Neural progenitor cell (in vitro differentiated cells): ENCODE data around the gene ACOXL. TPM values are rescaled to one million over a fixed set of nuclear protein-coding genes. Genes with fewer than 3 reads are reported as not detected.

Experiments
- DNase-seq: peaks from one replicate; pipeline ENCODE4 v3.0.0-alpha.2; 2016; ENCODE audit warnings: low spot score
- H2AFZ ChIP-seq: fragments of 200-600 bp; sonication (generic); replicated peaks from 2 replicates; pipeline ENCODE4 v1.6.1; 2016; ENCODE audit warnings: antibody characterized with exemption
- H3F3A ChIP-seq: fragments of 200-600 bp; sonication (generic); 2 replicates; pipeline ENCODE4 v1.6.1; 2016; ENCODE audit warnings: antibody characterized with exemption, low read depth
- H3K27ac ChIP-seq: fragments of 200-600 bp; sonication (generic); 2 replicates; pipeline ENCODE4 v1.5.1; 2016; ENCODE audit warnings: mild to moderate bottlenecking
- H3K27me3 ChIP-seq: fragments of 200-600 bp; sonication (generic); 2 replicates; pipeline ENCODE4 v1.6.1; 2016; ENCODE audit warnings: mild to moderate bottlenecking, moderate library complexity
- H3K36me3 ChIP-seq: fragments of 200-600 bp; sonication (generic); 2 replicates; pipeline ENCODE4 v1.5.1; 2016
- H3K4me1 ChIP-seq: fragments of 200-600 bp; sonication (generic); 2 replicates; pipeline ENCODE4 v1.6.1; 2016; ENCODE audit warnings: mixed run types
- H3K4me2 ChIP-seq: fragments of 200-600 bp; sonication (generic); 2 replicates; pipeline ENCODE4 v1.6.1; 2016
- H3K4me3 ChIP-seq: fragments of 200-600 bp; sonication (generic); 2 replicates; pipeline ENCODE4 v1.5.1; 2016
- H3K79me2 ChIP-seq: fragments of 200-600 bp; sonication (generic); 2 replicates; pipeline ENCODE4 v1.6.1; 2016; ENCODE audit warnings: low read depth
- H3K9ac ChIP-seq: fragments of 200-600 bp; sonication (generic); 2 replicates; pipeline ENCODE4 v1.6.1; 2016
- H3K9me3 ChIP-seq: fragments of 200-600 bp; sonication (generic); 2 replicates; pipeline ENCODE4 v1.5.1; 2016; ENCODE audit warnings: low read depth
- H4K20me1 ChIP-seq: fragments of 200-600 bp; sonication (generic); 2 replicates; pipeline ENCODE4 v1.6.1; 2016; ENCODE audit warnings: low read depth
- H3K27ac Mint-ChIP-seq: 3 replicates; pipeline ENCODE4 v1.8.0; 2021; ENCODE audit warnings: mixed read lengths
- H3K27me3 Mint-ChIP-seq: 2 replicates; pipeline ENCODE4 v1.8.0; 2022; ENCODE audit warnings: low read depth, mild to moderate bottlenecking, inconsistent platforms, moderate library complexity, mixed read lengths; ENCODE audit not compliant: insufficient read depth
- H3K36me3 Mint-ChIP-seq: 3 replicates; pipeline ENCODE4 v1.8.0; 2021; ENCODE audit warnings: mixed read lengths
- H3K4me1 Mint-ChIP-seq: 3 replicates; pipeline ENCODE4 v1.8.0; 2021; ENCODE audit warnings: mixed read lengths
- H3K4me3 Mint-ChIP-seq: 3 replicates; pipeline ENCODE4 v1.8.0; 2021; ENCODE audit warnings: mild to moderate bottlenecking, moderate library complexity, mixed read lengths
- H3K9me3 Mint-ChIP-seq: 3 replicates; pipeline ENCODE4 v1.8.0; 2020; ENCODE audit warnings: mixed read lengths
- CTCF ChIP-seq: fragments of 200-600 bp; sonication (generic); IDR thresholded peaks from 2 replicates; pipeline ENCODE4 v1.5.1; 2017; ENCODE audit warnings: antibody characterized with exemption, mild to moderate bottlenecking
- EZH2 ChIP-seq: fragments of 200-600 bp; sonication (generic); IDR thresholded peaks from 2 replicates; pipeline ENCODE4 v1.6.1; 2017; ENCODE audit warnings: antibody characterized with exemption, mild to moderate bottlenecking, moderate library complexity
- EZH2phosphoT487 ChIP-seq: fragments of 200-600 bp; sonication (generic); IDR thresholded peaks from 2 replicates; pipeline ENCODE4 v1.6.1; 2017; ENCODE audit warnings: antibody characterized with exemption
- total RNA-seq: library from RNA; depleted of rRNA; stranded (reverse); fragments of >200 nt; gene quantifications from 2 replicates; pipeline ENCODE4 v1.2.3, GENCODE V29; 2015; ENCODE audit warnings: low replicate concordance

The ACOXL gene
- total RNA-seq, 1 donor from 2014 or later = 2.9 TPM

- Histone ChIP-seq H3K4me1 (peaks cover 52% of the 10 kb centered on the region), H3K9ac (no peak overlapping the region), H3K79me2 (no peaks in the 10 kb centered on the region), H3K36me3 (no peaks in the 10 kb centered on the region), H3K27me3 (no peaks in the 10 kb centered on the region), H3K4me3 (no peak overlapping the region), H3K4me2 (no peak overlapping the region), H3K9me3 (no peaks in the 10 kb centered on the region), H2AFZ (no peak overlapping the region), H3F3A (peaks cover 30% of the 10 kb centered on the region), H4K20me1 (peaks cover 6% of the 10 kb centered on the region), H3K27ac (no peak overlapping the region)
- TF ChIP-seq CTCF (no peak), EZH2phosphoT487 (no peak), EZH2 (no peak)
- Mint-ChIP-seq H3K4me3 (no peak overlapping the region), H3K4me1 (peaks cover 31% of the 10 kb centered on the region), H3K36me3 (no peaks in the 10 kb centered on the region), H3K27me3 (peaks cover 24% of the 10 kb centered on the region), H3K27ac (no peak overlapping the region), H3K9me3 (no peaks in the 10 kb centered on the region)
- no peak for DNase-seq
Measured at GRCh38 chr2:110865188-110865587, 132.8 kb downstream of the ACOXL start.

- no peak for TF ChIP-seq EZH2phosphoT487
- no peak for TF ChIP-seq EZH2
- TF ChIP-seq CTCF = no peak
- H3K79me2 ChIP-seq = no peaks in the 10 kb centered on the region
- peaks cover 27% of the 10 kb centered on the region for H3K4me1 Mint-ChIP-seq
Measured at GRCh38 chr2:110866045-110866444, 133.7 kb downstream of the ACOXL start.

GRCh38 chr2:110866466-110866865 lies 134.1 kb downstream of the ACOXL start:
- no peak overlapping the region for H3K9ac ChIP-seq
- DNase-seq = peak; percentile 31
- Mint-ChIP-seq H3K36me3 (no peaks in the 10 kb centered on the region), H3K4me1 (peaks cover 27% of the 10 kb centered on the region), H3K4me3 (no peak overlapping the region), H3K27me3 (peaks cover 25% of the 10 kb centered on the region), H3K27ac (no peak overlapping the region), H3K9me3 (no peaks in the 10 kb centered on the region)
- peak overlapping the region; percentile 15 for H3K4me2 ChIP-seq
- H3K79me2 ChIP-seq = no peaks in the 10 kb centered on the region
- H3K4me1 ChIP-seq = peaks cover 39% of the 10 kb centered on the region
- no peak overlapping the region for H2AFZ ChIP-seq
- TF ChIP-seq EZH2 (no peak), EZH2phosphoT487 (no peak), CTCF (no peak)
- no peaks in the 10 kb centered on the region for H3K9me3 ChIP-seq
- no peak overlapping the region for H3K4me3 ChIP-seq
- peaks cover 6% of the 10 kb centered on the region for H4K20me1 ChIP-seq
- H3F3A ChIP-seq = peaks cover 21% of the 10 kb centered on the region
- no peaks in the 10 kb centered on the region for H3K27me3 ChIP-seq
- H3K27ac ChIP-seq = no peak overlapping the region
- no peaks in the 10 kb centered on the region for H3K36me3 ChIP-seq

More at GRCh38 chr2:110866045-110866444, 133.7 kb downstream of the ACOXL start:
- Mint-ChIP-seq H3K9me3 (no peaks in the 10 kb centered on the region), H3K4me3 (no peak overlapping the region), H3K27me3 (peaks cover 28% of the 10 kb centered on the region), H3K36me3 (no peaks in the 10 kb centered on the region), H3K27ac (no peak overlapping the region)
- Histone ChIP-seq H3K27me3 (no peaks in the 10 kb centered on the region), H2AFZ (no peak overlapping the region), H3K27ac (no peak overlapping the region), H4K20me1 (peaks cover 6% of the 10 kb centered on the region), H3K36me3 (no peaks in the 10 kb centered on the region), H3K9ac (no peak overlapping the region), H3F3A (peaks cover 25% of the 10 kb centered on the region), H3K4me1 (peaks cover 44% of the 10 kb centered on the region), H3K9me3 (no peaks in the 10 kb centered on the region), H3K4me2 (peak overlapping the region; percentile 15), H3K4me3 (no peak overlapping the region)
- DNase-seq = no peak
